H9 (cell line): Measurements from ENCODE around the gene ALLC. TPM values are rescaled to one million over a fixed set of nuclear protein-coding genes. Genes with fewer than 3 reads are reported as not detected.

Experiments
- DNase-seq: peaks from one replicate; pipeline ENCODE4 v3.0.0-alpha.2; 2017
- H2AFZ ChIP-seq: one replicate; pipeline ENCODE4 v1.6.1; 2013; ENCODE audit warnings: mild to moderate bottlenecking, low read length, control low read depth, moderate library complexity
- H2AK5ac ChIP-seq: 2 replicates; pipeline ENCODE4 v1.6.1; 2013; ENCODE audit warnings: low read length, control low read depth, mixed read lengths; ENCODE audit not compliant: insufficient read length
- H2BK120ac ChIP-seq: one replicate; pipeline ENCODE4 v1.6.1; 2013; ENCODE audit warnings: low read depth, mild to moderate bottlenecking, low read length, control low read depth, inconsistent platforms; ENCODE audit not compliant: poor library complexity, severe bottlenecking
- H2BK12ac ChIP-seq: 2 replicates; pipeline ENCODE4 v1.6.1; 2013; ENCODE audit warnings: low read length, control low read depth, mixed read lengths, low read depth; ENCODE audit not compliant: insufficient read length
- H2BK15ac ChIP-seq: 2 replicates; pipeline ENCODE4 v1.6.1; 2013; ENCODE audit warnings: low read depth, low read length, control low read depth
- H2BK20ac ChIP-seq: one replicate; pipeline ENCODE4 v1.6.1; 2013; ENCODE audit warnings: low read depth, mild to moderate bottlenecking, low read length, control low read depth, inconsistent platforms; ENCODE audit not compliant: poor library complexity, severe bottlenecking
- H2BK5ac ChIP-seq: 2 replicates; pipeline ENCODE4 v1.6.1; 2013; ENCODE audit warnings: low read length, control low read depth, mixed read lengths; ENCODE audit not compliant: insufficient read length
- H3K14ac ChIP-seq: 2 replicates; pipeline ENCODE4 v1.6.1; 2013; ENCODE audit warnings: low read length, control low read depth; ENCODE audit not compliant: insufficient read depth
- H3K18ac ChIP-seq: 2 replicates; pipeline ENCODE4 v1.6.1; 2013; ENCODE audit warnings: low read depth, mild to moderate bottlenecking, mixed read lengths, low read length, control low read depth; ENCODE audit not compliant: insufficient read length
- H3K23ac ChIP-seq: 2 replicates; pipeline ENCODE4 v1.6.1; 2013; ENCODE audit warnings: low read length, control low read depth, mixed read lengths, low read depth; ENCODE audit not compliant: insufficient read length
- H3K23me2 ChIP-seq: 2 replicates; pipeline ENCODE4 v1.6.1; 2013; ENCODE audit warnings: low read depth, mild to moderate bottlenecking, mixed read lengths, low read length, control low read depth; ENCODE audit not compliant: insufficient read length, poor library complexity, severe bottlenecking
- H3K27ac ChIP-seq: 2 replicates; pipeline ENCODE4 v1.5.1; 2013; ENCODE audit warnings: low read length, control low read depth, mixed read lengths, low read depth; ENCODE audit not compliant: insufficient read length
- H3K27me3 ChIP-seq: 2 replicates; pipeline ENCODE4 v1.6.1; 2013; ENCODE audit warnings: low read length, control low read depth, inconsistent platforms; ENCODE audit not compliant: insufficient read depth
- H3K4ac ChIP-seq: 2 replicates; pipeline ENCODE4 v1.6.1; 2013; ENCODE audit warnings: low read depth, mild to moderate bottlenecking, control low read depth, inconsistent platforms, low read length, moderate library complexity
- H3K4me1 ChIP-seq: 2 replicates; pipeline ENCODE4 v1.6.1; 2013; ENCODE audit warnings: low read length, control low read depth, inconsistent platforms; ENCODE audit not compliant: insufficient read depth
- H3K4me2 ChIP-seq: 2 replicates; pipeline ENCODE4 v1.6.1; 2013; ENCODE audit warnings: low read length, control low read depth, mixed read lengths; ENCODE audit not compliant: insufficient read length, insufficient read depth
- H3K56ac ChIP-seq: 2 replicates; pipeline ENCODE4 v1.6.1; 2013; ENCODE audit warnings: low read depth, mild to moderate bottlenecking, mixed read lengths, low read length, control low read depth; ENCODE audit not compliant: insufficient read length
- H3K79me1 ChIP-seq: 2 replicates; pipeline ENCODE4 v1.6.1; 2013; ENCODE audit warnings: low read depth, mild to moderate bottlenecking, moderate library complexity, low read length, control low read depth, inconsistent platforms; ENCODE audit not compliant: insufficient read depth, poor library complexity, severe bottlenecking
- H3K79me2 ChIP-seq: 2 replicates; pipeline ENCODE4 v1.6.1; 2013; ENCODE audit warnings: low read length, control low read depth, inconsistent platforms; ENCODE audit not compliant: insufficient read depth
- H3K9ac ChIP-seq: 2 replicates; pipeline ENCODE4 v1.6.1; 2013; ENCODE audit warnings: low read length, control low read depth, mixed read lengths; ENCODE audit not compliant: insufficient read length; ENCODE audit errors: extremely low read depth
- H3K9me3 ChIP-seq: one replicate; pipeline ENCODE4 v1.6.1; 2013; ENCODE audit warnings: low read depth, low read length, inconsistent platforms; ENCODE audit not compliant: control insufficient read depth
- H3T11ph ChIP-seq: one replicate; pipeline ENCODE4 v1.6.1; 2013; ENCODE audit warnings: mild to moderate bottlenecking, low read length, control low read depth, inconsistent platforms
- H4K20me1 ChIP-seq: one replicate; pipeline ENCODE4 v1.6.1; 2013; ENCODE audit not compliant: control insufficient read depth, insufficient read length, insufficient read depth
- H4K5ac ChIP-seq: 2 replicates; pipeline ENCODE4 v1.6.1; 2013; ENCODE audit warnings: low read depth, mild to moderate bottlenecking, mixed read lengths, low read length, control low read depth; ENCODE audit not compliant: insufficient read length
- H4K8ac ChIP-seq: replicated peaks from 2 replicates; pipeline ENCODE4 v1.6.1; 2013; ENCODE audit warnings: low read length, control low read depth, mixed read lengths, low read depth; ENCODE audit not compliant: insufficient read length
- H4K91ac ChIP-seq: 2 replicates; pipeline ENCODE4 v1.6.1; 2013; ENCODE audit warnings: low read depth, mild to moderate bottlenecking, moderate library complexity, mixed read lengths, low read length, control low read depth; ENCODE audit not compliant: insufficient read length
- H3K27ac Mint-ChIP-seq, 3 experiments: 2 replicates in 2 of 3; 3 replicates in 1 of 3; pipeline ENCODE4 v1.8.0; 2020 to 2021; ENCODE audit warnings: mixed read lengths in 3 of 3, mild to moderate bottlenecking in 1 of 3, moderate library complexity in 1 of 3
- H3K27me3 Mint-ChIP-seq: 2 replicates; pipeline ENCODE4 v1.8.0; 2021; ENCODE audit warnings: low read depth, mild to moderate bottlenecking, moderate library complexity, mixed read lengths
- H3K36me3 Mint-ChIP-seq, 3 experiments: 2 replicates in 2 of 3; 3 replicates in 1 of 3; pipeline ENCODE4 v1.8.0; 2020 to 2021; ENCODE audit warnings: low read depth in 3 of 3, mixed read lengths in 3 of 3; ENCODE audit not compliant: insufficient read depth in 1 of 3
- H3K4me1 Mint-ChIP-seq, 2 experiments: 2 replicates each; pipeline ENCODE4 v1.8.0; 2020; ENCODE audit warnings: mixed read lengths in 2 of 2
- H3K4me3 Mint-ChIP-seq, 2 experiments: 2 replicates in 1 of 2; 3 replicates in 1 of 2; pipeline ENCODE4 v1.8.0; 2020 to 2021; ENCODE audit warnings: mild to moderate bottlenecking in 2 of 2, mixed read lengths in 2 of 2, moderate library complexity in 1 of 2
- H3K9me3 Mint-ChIP-seq, 2 experiments: 2 replicates in 1 of 2; 3 replicates in 1 of 2; pipeline ENCODE4 v1.8.0; 2020; ENCODE audit warnings: mild to moderate bottlenecking in 2 of 2, mixed read lengths in 2 of 2, moderate library complexity in 1 of 2
- WGBS: extraction: QIAGEN DNeasy Blood & Tissue Kit; methylation state at CpG from one replicate; pipeline ENCODE4 v1.1.7; 2013; ENCODE audit warnings: missing lambda C conversion rate, low lambda C conversion rate, mixed read lengths; ENCODE audit not compliant: insufficient read length; ENCODE audit errors: extremely low coverage; 5-methylcytosine and 5-hydroxymethylcytosine counted together
- total RNA-seq: library from RNA; stranded (reverse); gene quantifications from 2 replicates; pipeline ENCODE4 v1.2.1, GENCODE V29; 2021
- TF ChIP-seq, protein P1 (sequence below): fragments of 200-600 bp; sonication (generic); conservative IDR thresholded peaks from 3 replicates; pipeline ENCODE4 v1.8.0; 2021; ENCODE audit warnings: antibody characterized with exemption, mild to moderate bottlenecking

ALLC gene
- total RNA-seq, 1 experiment from 2014 or later = not detected

- no peaks in the 10 kb centered on the region for H3K4me1 ChIP-seq
- no peaks in the 10 kb centered on the region for H3K9me3 ChIP-seq
- no peaks in the 10 kb centered on the region for H3K79me1 ChIP-seq
- H4K20me1 ChIP-seq = no peaks in the 10 kb centered on the region
- no peak overlapping the region for H3K18ac ChIP-seq
- H3K4ac ChIP-seq = no peak overlapping the region
- no peak overlapping the region for H2AFZ ChIP-seq
- no peak overlapping the region for H3K27ac Mint-ChIP-seq
- no peak overlapping the region for H3K14ac ChIP-seq
- H3K79me2 ChIP-seq = no peaks in the 10 kb centered on the region
- no peak overlapping the region for H3K27ac ChIP-seq
- H3K36me3 Mint-ChIP-seq = no peaks in the 10 kb centered on the region; a peak in 1 of 7 replicates
- no peak overlapping the region for H2BK15ac ChIP-seq
- no peak overlapping the region for H3K4me2 ChIP-seq
- DNase-seq = peak; percentile 5
- H3K4me3 Mint-ChIP-seq = no peak overlapping the region
- H3K4me1 Mint-ChIP-seq = no peaks in the 10 kb centered on the region; a peak in 1 of 4 replicates
- H4K5ac ChIP-seq = no peak overlapping the region
- no peak overlapping the region for H2BK5ac ChIP-seq
- no peak overlapping the region for H2AK5ac ChIP-seq
- H4K91ac ChIP-seq = no peak overlapping the region
- no peak overlapping the region for H2BK120ac ChIP-seq
- TF ChIP-seq, protein P1, sequence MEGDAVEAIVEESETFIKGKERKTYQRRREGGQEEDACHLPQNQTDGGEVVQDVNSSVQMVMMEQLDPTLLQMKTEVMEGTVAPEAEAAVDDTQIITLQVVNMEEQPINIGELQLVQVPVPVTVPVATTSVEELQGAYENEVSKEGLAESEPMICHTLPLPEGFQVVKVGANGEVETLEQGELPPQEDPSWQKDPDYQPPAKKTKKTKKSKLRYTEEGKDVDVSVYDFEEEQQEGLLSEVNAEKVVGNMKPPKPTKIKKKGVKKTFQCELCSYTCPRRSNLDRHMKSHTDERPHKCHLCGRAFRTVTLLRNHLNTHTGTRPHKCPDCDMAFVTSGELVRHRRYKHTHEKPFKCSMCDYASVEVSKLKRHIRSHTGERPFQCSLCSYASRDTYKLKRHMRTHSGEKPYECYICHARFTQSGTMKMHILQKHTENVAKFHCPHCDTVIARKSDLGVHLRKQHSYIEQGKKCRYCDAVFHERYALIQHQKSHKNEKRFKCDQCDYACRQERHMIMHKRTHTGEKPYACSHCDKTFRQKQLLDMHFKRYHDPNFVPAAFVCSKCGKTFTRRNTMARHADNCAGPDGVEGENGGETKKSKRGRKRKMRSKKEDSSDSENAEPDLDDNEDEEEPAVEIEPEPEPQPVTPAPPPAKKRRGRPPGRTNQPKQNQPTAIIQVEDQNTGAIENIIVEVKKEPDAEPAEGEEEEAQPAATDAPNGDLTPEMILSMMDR = peak; percentile 52
- no peaks in the 10 kb centered on the region for H3K27me3 ChIP-seq
- peaks cover 8% of the 10 kb centered on the region for H3K27me3 Mint-ChIP-seq
- no peaks in the 10 kb centered on the region for H3K9me3 Mint-ChIP-seq
- no peak overlapping the region for H3T11ph ChIP-seq
- H2BK20ac ChIP-seq = no peak overlapping the region
- H3K23me2 ChIP-seq = no peaks in the 10 kb centered on the region
- H2BK12ac ChIP-seq = no peak overlapping the region
- H3K23ac ChIP-seq = no peak overlapping the region
- peak overlapping the region; percentile 10 for H4K8ac ChIP-seq
- no peak overlapping the region for H3K56ac ChIP-seq
- no CpG with 5 or more reads among the region's 13 CpGs for WGBS
- no peak overlapping the region for H3K9ac ChIP-seq
Observed at GRCh38 chr2:3741867-3742602, 84.0 kb downstream of the ALLC start.
